Measurements from ENCODE around the gene C2orf92. TPM values are rescaled to one million over a fixed set of nuclear protein-coding genes. Genes with fewer than 3 reads are reported as not detected.

The C2orf92 gene
- total RNA-seq, 1 donor from 2014 or later = 15.1 TPM

GRCh38 chr2:97645695-97646629 lies 23.6 kb upstream of the C2orf92 start, which contains the start of gene COX5B:
Gene COX5B, plus strand, starts transcription at chr2:97646062. Its CDS starts 25 bp downstream, at chr2:97646087.
- TF ChIP-seq, protein P1, sequence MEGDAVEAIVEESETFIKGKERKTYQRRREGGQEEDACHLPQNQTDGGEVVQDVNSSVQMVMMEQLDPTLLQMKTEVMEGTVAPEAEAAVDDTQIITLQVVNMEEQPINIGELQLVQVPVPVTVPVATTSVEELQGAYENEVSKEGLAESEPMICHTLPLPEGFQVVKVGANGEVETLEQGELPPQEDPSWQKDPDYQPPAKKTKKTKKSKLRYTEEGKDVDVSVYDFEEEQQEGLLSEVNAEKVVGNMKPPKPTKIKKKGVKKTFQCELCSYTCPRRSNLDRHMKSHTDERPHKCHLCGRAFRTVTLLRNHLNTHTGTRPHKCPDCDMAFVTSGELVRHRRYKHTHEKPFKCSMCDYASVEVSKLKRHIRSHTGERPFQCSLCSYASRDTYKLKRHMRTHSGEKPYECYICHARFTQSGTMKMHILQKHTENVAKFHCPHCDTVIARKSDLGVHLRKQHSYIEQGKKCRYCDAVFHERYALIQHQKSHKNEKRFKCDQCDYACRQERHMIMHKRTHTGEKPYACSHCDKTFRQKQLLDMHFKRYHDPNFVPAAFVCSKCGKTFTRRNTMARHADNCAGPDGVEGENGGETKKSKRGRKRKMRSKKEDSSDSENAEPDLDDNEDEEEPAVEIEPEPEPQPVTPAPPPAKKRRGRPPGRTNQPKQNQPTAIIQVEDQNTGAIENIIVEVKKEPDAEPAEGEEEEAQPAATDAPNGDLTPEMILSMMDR (IDR thresholded peaks at IDR 0.05; ENCODE audit: unreplicated experiment) = no peak
- Mint-ChIP-seq H3K27ac (ENCODE audit: unreplicated experiment) (peak within 1 kb of the TSS; percentile 99), H3K4me1 (ENCODE audit: unreplicated experiment) (peaks cover 14% of the 10 kb centered on the region), H3K36me3 (ENCODE audit: low read depth, unreplicated experiment) (peaks cover 15% of the 10 kb centered on the region), H3K27me3 (ENCODE audit: unreplicated experiment) (no peaks in the 10 kb centered on the region), H3K9me3 (ENCODE audit: unreplicated experiment) (no peaks in the 10 kb centered on the region), H3K4me3 (ENCODE audit: unreplicated experiment) (peak within 1 kb of the TSS; percentile 94)
- peak; percentile 97 for DNase-seq (ENCODE audit: low spot score)

- TF ChIP-seq, protein P1 (IDR thresholded peaks at IDR 0.05; ENCODE audit: unreplicated experiment) = no peak
- Mint-ChIP-seq H3K4me1 (ENCODE audit: unreplicated experiment) (peaks cover 14% of the 10 kb centered on the region), H3K27ac (ENCODE audit: unreplicated experiment) (peak overlapping the region; percentile 51), H3K27me3 (ENCODE audit: unreplicated experiment) (no peaks in the 10 kb centered on the region), H3K36me3 (ENCODE audit: low read depth, unreplicated experiment) (peaks cover 18% of the 10 kb centered on the region), H3K4me3 (ENCODE audit: unreplicated experiment) (peak overlapping the region; percentile 94), H3K9me3 (ENCODE audit: unreplicated experiment) (no peaks in the 10 kb centered on the region)
- no peak for DNase-seq (ENCODE audit: low spot score)
Observed at GRCh38 chr2:97646977-97647376, 22.5 kb upstream of the C2orf92 start.

- TF ChIP-seq, protein P1 (IDR thresholded peaks at IDR 0.05; ENCODE audit: unreplicated experiment) = no peak
- DNase-seq (ENCODE audit: low spot score) = no peak
- Mint-ChIP-seq H3K4me1 (ENCODE audit: unreplicated experiment) (peaks cover 9% of the 10 kb centered on the region), H3K9me3 (ENCODE audit: unreplicated experiment) (peaks cover 3% of the 10 kb centered on the region), H3K4me3 (ENCODE audit: unreplicated experiment) (no peak overlapping the region), H3K27ac (ENCODE audit: unreplicated experiment) (no peak overlapping the region), H3K36me3 (ENCODE audit: low read depth, unreplicated experiment) (peaks cover 40% of the 10 kb centered on the region), H3K27me3 (ENCODE audit: unreplicated experiment) (peaks cover 5% of the 10 kb centered on the region)
Observed at GRCh38 chr2:97651114-97651513, 18.4 kb upstream of the C2orf92 start.

DNA sequence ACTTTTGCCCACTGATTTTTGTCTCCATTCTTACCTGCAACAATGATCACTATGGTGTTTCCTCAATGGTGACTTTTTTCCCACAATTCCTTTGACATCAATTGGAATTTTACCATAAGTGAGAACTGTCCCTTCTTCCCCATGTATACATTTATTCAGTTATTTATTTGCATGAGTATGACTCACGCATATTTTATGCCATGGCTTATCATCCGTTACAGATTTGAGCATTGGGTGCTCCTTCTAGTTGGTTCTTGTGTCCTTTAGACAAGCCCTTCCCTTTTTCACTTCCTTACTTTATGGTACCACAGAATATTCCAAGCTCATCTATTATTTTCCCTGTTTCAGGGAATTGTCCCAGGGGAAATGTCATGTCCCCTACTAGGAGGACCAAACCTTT lies 16.0 kb upstream of the C2orf92 start:
- Mint-ChIP-seq H3K27ac (ENCODE audit: unreplicated experiment) (no peak overlapping the region), H3K36me3 (ENCODE audit: low read depth, unreplicated experiment) (peaks cover 37% of the 10 kb centered on the region), H3K4me1 (ENCODE audit: unreplicated experiment) (no peaks in the 10 kb centered on the region), H3K9me3 (ENCODE audit: unreplicated experiment) (peaks cover 3% of the 10 kb centered on the region), H3K4me3 (ENCODE audit: unreplicated experiment) (no peak overlapping the region), H3K27me3 (ENCODE audit: unreplicated experiment) (peaks cover 11% of the 10 kb centered on the region)
- no peak for DNase-seq (ENCODE audit: low spot score)
- TF ChIP-seq, protein P1 (IDR thresholded peaks at IDR 0.05; ENCODE audit: unreplicated experiment) = no peak

DNA sequence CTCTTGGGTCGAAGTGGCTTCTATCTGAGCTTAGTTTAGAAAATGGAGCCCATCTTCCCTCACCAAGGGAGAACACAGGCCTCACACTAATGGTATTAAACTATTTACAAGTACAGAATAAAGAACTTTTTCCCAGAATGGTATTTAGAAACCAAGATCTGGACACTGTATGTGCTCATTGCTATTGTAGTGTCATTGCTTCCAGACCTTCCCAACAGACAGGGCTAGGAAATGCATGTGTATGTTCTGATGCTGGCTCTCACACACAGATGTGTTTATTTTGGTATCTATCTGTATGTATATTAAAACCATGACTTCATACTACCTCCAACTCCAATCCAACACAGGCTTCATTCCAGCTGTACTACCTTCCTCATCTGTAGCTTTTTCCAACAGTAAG lies 15.6 kb upstream of the C2orf92 start:
- no peak for DNase-seq (ENCODE audit: low spot score)
- peaks cover 38% of the 10 kb centered on the region for H3K36me3 Mint-ChIP-seq (ENCODE audit: low read depth, unreplicated experiment)
- H3K9me3 Mint-ChIP-seq (ENCODE audit: unreplicated experiment) = peaks cover 3% of the 10 kb centered on the region
- H3K4me3 Mint-ChIP-seq (ENCODE audit: unreplicated experiment) = no peak overlapping the region
- no peaks in the 10 kb centered on the region for H3K4me1 Mint-ChIP-seq (ENCODE audit: unreplicated experiment)
- TF ChIP-seq, protein P1 (IDR thresholded peaks at IDR 0.05; ENCODE audit: unreplicated experiment) = no peak
- H3K27me3 Mint-ChIP-seq (ENCODE audit: unreplicated experiment) = peaks cover 11% of the 10 kb centered on the region
- H3K27ac Mint-ChIP-seq (ENCODE audit: unreplicated experiment) = no peak overlapping the region
